CD4-positive, alpha-beta memory T cell (primary cell): ENCODE results near the gene DNASE2. TPM values are rescaled to one million over a fixed set of nuclear protein-coding genes. Genes with fewer than 3 reads are reported as not detected.

Source experiments
- CTCF ChIA-PET: fragments of 350-600 bp; sonication (Branson Sonifier 250); formaldehyde crosslinking; loops from one replicate; lab custom pipeline; 2021; ENCODE audit warnings: inconsistent platforms; ENCODE audit not compliant: partially characterized antibody; lab: Charles Lee
- POLR2A ChIA-PET: fragments of 350-600 bp; sonication (Branson Sonifier 250); formaldehyde crosslinking; loops from one replicate; lab custom pipeline; 2021; ENCODE audit not compliant: partially characterized antibody; lab: Charles Lee
- DNase-seq, 5 donors: peaks; one replicate each; pipeline versions ENCODE4 v3.0.0 to v3.0.0-alpha.2; 2020 to 2022; ENCODE audit warnings: mixed read lengths in 1 of 5
- H3K27ac ChIP-seq: one replicate; pipeline ENCODE4 v1.7.0; 2013; ENCODE audit warnings: low read depth, low read length
- H3K27me3 ChIP-seq: 2 replicates; pipeline ENCODE4 v1.7.0; 2013; ENCODE audit warnings: mild to moderate bottlenecking, low read length, moderate library complexity; ENCODE audit not compliant: insufficient read depth
- H3K36me3 ChIP-seq: 2 replicates; pipeline ENCODE4 v1.7.0; 2013; ENCODE audit warnings: mild to moderate bottlenecking, low read length, moderate library complexity; ENCODE audit not compliant: insufficient read depth
- H3K4me1 ChIP-seq: 2 replicates; pipeline ENCODE4 v1.7.0; 2013; ENCODE audit warnings: mild to moderate bottlenecking, low read length, moderate library complexity; ENCODE audit not compliant: insufficient read depth
- H3K4me3 ChIP-seq, 2 donors: one replicate each; pipeline ENCODE4 v1.7.0; 2013; ENCODE audit warnings: low read length in 2 of 2, mild to moderate bottlenecking in 1 of 2
- H3K9me3 ChIP-seq, 2 donors: one replicate each; pipeline ENCODE4 v1.7.0; 2013; ENCODE audit warnings: low read length in 2 of 2, control low read depth in 1 of 2; ENCODE audit not compliant: control insufficient read depth in 1 of 2
- H3K27ac Mint-ChIP-seq, 7 donors: one replicate each; pipeline ENCODE4 v1.8.0; 2020 to 2021; ENCODE audit warnings: mixed read lengths in 7 of 7, mild to moderate bottlenecking in 6 of 7, inconsistent platforms in 3 of 7, moderate library complexity in 3 of 7
- H3K27me3 Mint-ChIP-seq, 2 donors: one replicate each; pipeline ENCODE4 v1.8.0; 2020 to 2021; ENCODE audit warnings: mixed read lengths in 2 of 2
- H3K36me3 Mint-ChIP-seq, 2 donors: one replicate each; pipeline ENCODE4 v1.8.0; 2020 to 2021; ENCODE audit warnings: mixed read lengths in 2 of 2, inconsistent platforms in 1 of 2, mild to moderate bottlenecking in 1 of 2
- H3K4me1 Mint-ChIP-seq, 4 donors: one replicate each; pipeline ENCODE4 v1.8.0; 2020 to 2021; ENCODE audit warnings: mixed read lengths in 4 of 4, mild to moderate bottlenecking in 1 of 4
- H3K4me3 Mint-ChIP-seq, 8 donors: one replicate each; pipeline ENCODE4 v1.8.0; 2020 to 2021; ENCODE audit warnings: mixed read lengths in 8 of 8, mild to moderate bottlenecking in 7 of 8, moderate library complexity in 6 of 8, inconsistent platforms in 3 of 8
- H3K9me3 Mint-ChIP-seq, 8 donors: one replicate each; pipeline ENCODE4 v1.8.0; 2020 to 2021; ENCODE audit warnings: mixed read lengths in 8 of 8, mild to moderate bottlenecking in 5 of 8, inconsistent platforms in 3 of 8, moderate library complexity in 1 of 8
- intact Hi-C: fragments of 100-400 bp; cut with micrococcal nuclease; formaldehyde crosslinking; loops from one replicate; pipeline ENCODE4 v1.15.1; 2023
- polyA plus RNA-seq, 2 donors: library from polyadenylated mRNA; unstranded; fragments of 300-500 nt; fragmentation: Illumina TruSeq; gene quantifications; one replicate each; pipeline ENCODE4 v1.2.3, GENCODE V29; 2021
- total RNA-seq, 2 experiments: library from RNA; stranded (reverse); gene quantifications; one replicate each; pipeline ENCODE4 v1.2.3, GENCODE V29; 2021

The DNASE2 gene
- total and polyA plus RNA-seq, 4 experiments from 2014 or later: 31.6 to 81.8 (median 44.1) TPM

DNA sequence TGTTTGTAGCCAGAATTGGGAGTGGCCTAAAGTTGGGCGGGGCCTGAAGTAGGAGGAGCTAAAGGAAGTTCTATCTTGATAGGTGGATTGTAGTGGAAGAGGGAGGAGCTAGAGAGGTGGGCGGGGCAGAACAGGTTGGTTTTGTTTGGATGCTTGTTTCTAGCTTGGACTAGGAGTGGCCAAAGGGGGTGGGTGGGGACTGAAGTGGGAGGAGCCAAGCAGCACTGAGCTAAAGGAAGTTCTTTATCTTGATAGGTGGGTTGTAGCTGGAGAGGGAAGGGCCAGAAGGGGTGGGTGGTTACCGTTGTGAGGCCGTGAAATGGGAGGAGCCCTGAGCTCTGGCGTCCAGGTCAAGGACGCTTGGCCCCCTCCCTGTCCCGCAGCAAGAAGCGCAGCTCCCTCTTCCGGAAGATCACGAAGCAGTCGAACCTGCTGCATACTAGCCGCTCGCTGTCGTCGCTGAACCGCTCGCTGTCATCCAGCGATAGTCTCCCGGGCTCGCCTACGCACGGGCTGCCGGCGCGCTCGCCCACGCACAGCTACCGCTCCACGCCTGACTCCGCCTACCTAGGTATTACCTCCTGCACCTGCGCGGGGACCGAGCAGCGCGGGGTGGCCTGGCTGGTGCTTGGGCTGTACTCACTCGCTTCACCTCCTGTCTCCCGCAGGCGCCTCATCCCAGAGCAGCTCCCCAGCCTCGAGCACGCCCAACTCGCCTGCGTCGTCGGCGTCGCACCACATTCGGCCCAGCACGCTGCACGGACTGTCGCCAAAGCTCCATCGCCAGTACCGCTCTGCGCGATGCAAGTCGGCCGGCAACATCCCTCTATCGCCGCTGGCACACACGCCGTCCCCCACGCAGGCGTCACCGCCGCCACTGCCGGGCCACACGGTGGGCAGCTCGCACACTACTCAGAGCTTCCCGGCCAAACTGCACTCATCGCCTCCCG, 8.0 kb downstream of the DNASE2 start:
- ChIA-PET POLR2A (interaction anchor here (1.5 to 1.7 kb wide), 3 partner anchors 11 to 83 kb away, joined by 3 to 5 read pairs (median 4); no protein-coding TSS in a partner anchor), CTCF (interaction anchor here (0.9 to 3.0 kb wide), 7 partner anchors 9 to 111 kb away, joined by 4 to 16 read pairs (median 8); partner anchors contain the start of gene DNASE2)
- peak; percentile 44 to 87 (median 58) for DNase-seq
- Mint-ChIP-seq H3K9me3 (peaks cover 0 to 4% (median 0%) of the 10 kb centered on the region in 8 donors), H3K27ac (peak overlapping the region in 6 of 7 donors; percentile 5 to 89 (median 64)), H3K27me3 (peaks cover 0 to 1% of the 10 kb centered on the region in 2 donors), H3K4me3 (peak overlapping the region; percentile 34 to 76 (median 48)), H3K4me1 (peaks cover 2 to 14% (median 5%) of the 10 kb centered on the region in 4 donors), H3K36me3 (peaks cover 21 to 29% of the 10 kb centered on the region in 2 donors)
- no peak overlapping the region for H3K4me3 ChIP-seq
- intact Hi-C loops: no loop called here
- H3K27ac ChIP-seq: no peak overlapping the region
- no peaks in the 10 kb centered on the region for H3K9me3 ChIP-seq
- no peaks in the 10 kb centered on the region for H3K27me3 ChIP-seq
- H3K4me1 ChIP-seq: no peaks in the 10 kb centered on the region
- peaks cover 11% of the 10 kb centered on the region for H3K36me3 ChIP-seq

DNA sequence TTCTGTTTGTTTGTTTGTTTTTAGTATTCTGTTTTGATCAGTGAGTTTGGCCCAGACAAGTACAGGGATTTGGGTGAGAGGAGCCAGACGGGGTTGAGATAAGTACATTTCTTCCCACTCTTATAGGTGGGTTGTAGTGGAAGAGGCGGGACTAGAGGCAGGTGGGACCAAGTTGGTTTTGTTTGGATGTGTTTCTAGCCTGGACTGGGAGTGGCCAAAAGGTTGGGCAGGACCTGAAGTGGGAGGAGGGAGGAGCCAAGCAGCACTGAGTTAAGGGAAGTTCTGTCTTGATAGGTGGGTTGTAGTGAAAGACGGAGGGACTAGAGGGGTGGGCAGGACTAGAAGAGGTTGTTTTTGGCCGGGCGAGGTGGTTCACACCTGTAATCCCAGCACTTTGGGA, 9.0 kb downstream of the DNASE2 start:
- ChIA-PET POLR2A (interaction anchor here (1.5 to 1.7 kb wide), 2 partner anchors 13 to 84 kb away, joined by 3 to 5 read pairs; no protein-coding TSS in a partner anchor), CTCF (interaction anchor here (0.9 to 3.0 kb wide), 7 partner anchors 10 to 114 kb away, joined by 4 to 16 read pairs (median 8); partner anchors contain the start of gene DNASE2)
- peaks cover 2 to 16% (median 5%) of the 10 kb centered on the region in 4 donors for H3K4me1 Mint-ChIP-seq
- no peak for DNase-seq
- Histone ChIP-seq H3K9me3 (no peaks in the 10 kb centered on the region), H3K27ac (no peak overlapping the region), H3K27me3 (no peaks in the 10 kb centered on the region), H3K4me3 (no peak overlapping the region), H3K4me1 (peaks cover 5% of the 10 kb centered on the region), H3K36me3 (peaks cover 5% of the 10 kb centered on the region)
- H3K27ac Mint-ChIP-seq: peak overlapping the region in 1 of 7 donors; percentile 50
- peaks cover 21 to 25% of the 10 kb centered on the region in 2 donors for H3K36me3 Mint-ChIP-seq
- peaks cover 0 to 4% (median 0%) of the 10 kb centered on the region in 8 donors for H3K9me3 Mint-ChIP-seq
- H3K4me3 Mint-ChIP-seq: no peak overlapping the region
- intact Hi-C loops: no loop called here
- peaks cover 0 to 3% of the 10 kb centered on the region in 2 donors for H3K27me3 Mint-ChIP-seq

GRCh38 chr19:12871681-12872080, 9.6 kb downstream of the DNASE2 start:
- ChIA-PET POLR2A (no interaction called here), CTCF (interaction anchor here (0.6 to 3.0 kb wide), 6 partner anchors 10 to 114 kb away, joined by 3 to 16 read pairs (median 6); partner anchors contain the start of gene DNASE2)
- H3K4me3 Mint-ChIP-seq: no peak overlapping the region
- H3K36me3 ChIP-seq: peaks cover 5% of the 10 kb centered on the region
- H3K4me3 ChIP-seq: no peak overlapping the region
- peaks cover 21% of the 10 kb centered on the region in 2 donors for H3K36me3 Mint-ChIP-seq
- H3K27ac Mint-ChIP-seq: no peak overlapping the region
- intact Hi-C loops: no loop called here
- peaks cover under 1 to 3% of the 10 kb centered on the region in 2 donors for H3K27me3 Mint-ChIP-seq
- H3K27ac ChIP-seq: no peak overlapping the region
- peaks cover 0 to 4% (median 0%) of the 10 kb centered on the region in 8 donors for H3K9me3 Mint-ChIP-seq
- no peak for DNase-seq
- H3K4me1 ChIP-seq: peaks cover 8% of the 10 kb centered on the region
- H3K4me1 Mint-ChIP-seq: peaks cover 6 to 21% (median 8%) of the 10 kb centered on the region in 4 donors
- H3K9me3 ChIP-seq: no peaks in the 10 kb centered on the region
- no peaks in the 10 kb centered on the region for H3K27me3 ChIP-seq

GRCh38 chr19:12868540-12869112, 12.6 kb downstream of the DNASE2 start:
- Histone ChIP-seq H3K27me3 (no peaks in the 10 kb centered on the region), H3K4me1 (peaks cover 8% of the 10 kb centered on the region), H3K36me3 (no peaks in the 10 kb centered on the region), H3K9me3 (no peaks in the 10 kb centered on the region), H3K27ac (no peak overlapping the region), H3K4me3 (no peak overlapping the region)
- ChIA-PET CTCF (interaction anchor here (0.6 kb wide), 1 partner anchor 10 kb away, joined by 3 read pairs; no protein-coding TSS in a partner anchor), POLR2A (interaction anchor here (1.4 kb wide), 1 partner anchor 23 kb away, joined by 3 read pairs; the partner anchor contains the start of gene GCDH)
- intact Hi-C loops: no loop called here
- peaks cover 6 to 7% of the 10 kb centered on the region in 2 donors for H3K27me3 Mint-ChIP-seq
- H3K27ac Mint-ChIP-seq: no peak overlapping the region
- DNase-seq: no peak
- peaks cover 8 to 27% (median 11%) of the 10 kb centered on the region in 4 donors for H3K4me1 Mint-ChIP-seq
- peaks cover 7 to 11% of the 10 kb centered on the region in 2 donors for H3K36me3 Mint-ChIP-seq
- H3K9me3 Mint-ChIP-seq: peaks cover 0 to 4% (median 0%) of the 10 kb centered on the region in 8 donors
- peak overlapping the region in 1 of 8 donors; percentile 82 for H3K4me3 Mint-ChIP-seq

GRCh38 chr19:12867120-12868099, 13.8 kb downstream of the DNASE2 start:
- H3K27me3 ChIP-seq: no peaks in the 10 kb centered on the region
- H3K4me3 Mint-ChIP-seq: peak overlapping the region; percentile 54 to 82 (median 72)
- H3K4me3 ChIP-seq: peak overlapping the region; percentile 43 to 52
- no peak overlapping the region for H3K27ac ChIP-seq
- POLR2A ChIA-PET: interaction anchor here (1.4 kb wide), 1 partner anchor 24 kb away, joined by 3 read pairs; the partner anchor contains the start of gene GCDH
- peaks cover 8% of the 10 kb centered on the region for H3K4me1 ChIP-seq
- peak; percentile 40 to 67 (median 45) for DNase-seq
- intact Hi-C loops: no loop called here
- H3K4me1 Mint-ChIP-seq: peaks cover 8 to 17% (median 11%) of the 10 kb centered on the region in 4 donors
- peaks cover 2 to 7% of the 10 kb centered on the region in 2 donors for H3K36me3 Mint-ChIP-seq
- no peaks in the 10 kb centered on the region for H3K9me3 ChIP-seq
- CTCF ChIA-PET: interaction anchor here (0.9 kb wide), 1 partner anchor 20 kb away, joined by 4 read pairs; no protein-coding TSS in a partner anchor
- peak overlapping the region in 1 of 7 donors; percentile 25 for H3K27ac Mint-ChIP-seq
- H3K9me3 Mint-ChIP-seq: peaks cover 0 to 4% (median 0%) of the 10 kb centered on the region in 8 donors
- peaks cover 7 to 10% of the 10 kb centered on the region in 2 donors for H3K27me3 Mint-ChIP-seq
- H3K36me3 ChIP-seq: no peaks in the 10 kb centered on the region
